Ovary (tissue), 9 donors: Measurements from ENCODE around the gene ANO2. TPM values are rescaled to one million over a fixed set of nuclear protein-coding genes. Genes with fewer than 3 reads are reported as not detected.

Experiments
- DNase-seq, 5 donors: peaks; one replicate each; pipeline ENCODE4 v3.0.0-alpha.2; 2019 to 2020
- H3K27ac ChIP-seq, 2 donors: fragments of 200-600 bp; one replicate each; pipeline versions ENCODE4 v1.5.1 to v1.8.0; 2019 to 2022
- H3K27me3 ChIP-seq: fragments of 200-600 bp; one replicate; pipeline ENCODE4 v1.8.0; 2022
- H3K36me3 ChIP-seq: fragments of 200-600 bp; sonication (generic); one replicate; pipeline ENCODE4 v1.5.1; 2019
- H3K4me1 ChIP-seq: one replicate; pipeline ENCODE4 v1.8.1; 2013; ENCODE audit warnings: mild to moderate bottlenecking, moderate library complexity; ENCODE audit not compliant: insufficient read depth
- H3K4me3 ChIP-seq: fragments of 200-600 bp; sonication (generic); one replicate; pipeline ENCODE4 v1.5.1; 2017
- H3K9me3 ChIP-seq, 2 donors: fragments of 200-600 bp in 1 of 2; sonication (generic) in 1 of 2; one replicate each; pipeline versions ENCODE4 v1.5.1 to v1.8.1; 2013 to 2019; ENCODE audit warnings: mild to moderate bottlenecking in 1 of 2, moderate library complexity in 1 of 2
- CTCF ChIP-seq, 3 donors: fragments of 450-650 bp in 2 of 3; fragments of 200-600 bp in 1 of 3; IDR thresholded peaks; one replicate each; pipeline versions ENCODE4 v1.5.1 to v1.8.0; 2016 to 2022; ENCODE audit warnings: antibody characterized with exemption in 3 of 3, mild to moderate bottlenecking in 1 of 3
- EP300 ChIP-seq: sonication (generic); formaldehyde crosslinking; IDR thresholded peaks from one replicate; pipeline ENCODE4 v1.6.1; 2017; ENCODE audit warnings: antibody characterized with exemption
- POLR2A ChIP-seq: fragments of 450-650 bp; IDR thresholded peaks from one replicate; pipeline ENCODE4 v1.6.1; 2017; ENCODE audit warnings: antibody characterized with exemption, mild to moderate bottlenecking, moderate library complexity
- WGBS, 3 donors: extraction: QIAGEN DNeasy Blood & Tissue Kit in 1 of 3; methylation state at CpG; one replicate each; pipeline versions ENCODE4 v1.1.5 to v1.1.7; 2013 to 2017; 5-methylcytosine and 5-hydroxymethylcytosine counted together
- intact Hi-C, 4 donors: fragments of 100-400 bp; cut with DNase I; formaldehyde crosslinking; loops; one replicate each; pipeline versions ENCODE4 v1.11.0 to v1.15.1; 2022 to 2023
- polyA plus RNA-seq, 2 donors: library from polyadenylated mRNA; stranded (reverse); fragments of 200-250 nt in 1 of 2; fragments of 350-450 nt in 1 of 2; fragmentation: Illumina TruSeq in 1 of 2; extraction: RNeasy Lipid Tissue Mini Kit (QIAGEN cat#74804) in 1 of 2; gene quantifications; one replicate each; pipeline ENCODE4 v1.2.3, GENCODE V29; 2013 to 2014
- total RNA-seq, 7 donors: library from RNA; depleted of rRNA in 2 of 7; stranded (reverse); fragments of >200 nt in 2 of 7; fragmentation: NEBNext Ultra II Directional in 3 of 7; extraction: Animal tissue kit (Norgen Biotek cat#: 25700) in 3 of 7; gene quantifications; one replicate each; pipeline versions ENCODE4 v1.1.0 to v1.2.4, GENCODE V29; 2016 to 2023
- donor health status: DM: no; HTN: no; CAD: no; lungs with moderate emphysema.
- donor health status: DM: no; HTN: no; CAD: no.
- donor health status: Bipolar disorder and iron deficiency.
- donor health status: DM: yes; HTN: yes; CAD: no.
- donor health status: DM: no; HTN: no; CAD: no.
- donor health status: DM: yes; HTN: yes; CAD: no.

ANO2 gene
- total and polyA plus RNA-seq, 9 donors, result 3.0 to 6.7 (median 3.3) TPM

DNA sequence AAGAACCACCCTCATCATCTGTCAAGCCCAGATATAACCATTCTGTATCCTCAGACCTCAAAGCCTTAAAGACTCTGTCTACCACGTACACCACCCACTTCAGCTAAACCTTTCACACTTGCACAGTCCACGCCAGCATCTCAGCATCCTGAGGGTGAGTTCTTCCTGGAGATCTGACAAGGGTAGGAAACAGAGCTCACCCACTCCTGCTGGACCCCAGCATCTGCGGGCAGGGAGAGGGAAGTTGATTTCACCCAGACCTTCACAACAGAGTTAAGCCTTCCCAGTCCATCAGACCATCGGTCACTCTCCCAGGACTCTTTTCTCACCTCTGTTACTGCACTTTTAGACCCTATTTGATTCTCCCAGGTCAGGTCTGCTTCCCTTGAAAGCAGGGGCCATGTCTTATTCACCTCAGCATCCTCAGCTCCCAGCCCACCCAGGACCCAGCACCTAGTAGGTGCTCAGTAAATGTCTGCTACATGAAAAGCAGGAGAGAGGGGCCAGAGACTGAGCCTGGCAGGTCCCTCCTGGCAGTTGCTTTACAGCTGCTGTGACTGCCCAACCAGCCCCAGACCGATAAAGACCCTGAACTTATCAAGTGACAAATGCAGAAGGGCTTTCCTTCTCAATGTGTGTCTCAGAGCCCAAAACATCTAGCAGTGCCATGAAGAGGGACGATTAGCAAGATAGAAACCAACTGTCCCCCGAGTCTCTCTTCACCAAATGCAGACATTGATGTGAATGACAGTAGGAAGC is 34.1 kb downstream of the ANO2 start:
- intact Hi-C loops, result no loop called here
- no peak overlapping the region for H3K27ac ChIP-seq
- 80 to 86% (median 83%) methylated on average over 7 of the region's 7 CpGs for WGBS, 3 donors
- H3K9me3 ChIP-seq, result no peaks in the 10 kb centered on the region
- H3K36me3 ChIP-seq, result no peaks in the 10 kb centered on the region
- H3K27me3 ChIP-seq, result no peaks in the 10 kb centered on the region
- no peaks in the 10 kb centered on the region for H3K4me1 ChIP-seq
- no peak overlapping the region for H3K4me3 ChIP-seq
- DNase-seq, result no peak
- TF ChIP-seq POLR2A (no peak), EP300 (no peak), CTCF (IDR thresholded peaks at IDR 0.05) (no peak)

DNA sequence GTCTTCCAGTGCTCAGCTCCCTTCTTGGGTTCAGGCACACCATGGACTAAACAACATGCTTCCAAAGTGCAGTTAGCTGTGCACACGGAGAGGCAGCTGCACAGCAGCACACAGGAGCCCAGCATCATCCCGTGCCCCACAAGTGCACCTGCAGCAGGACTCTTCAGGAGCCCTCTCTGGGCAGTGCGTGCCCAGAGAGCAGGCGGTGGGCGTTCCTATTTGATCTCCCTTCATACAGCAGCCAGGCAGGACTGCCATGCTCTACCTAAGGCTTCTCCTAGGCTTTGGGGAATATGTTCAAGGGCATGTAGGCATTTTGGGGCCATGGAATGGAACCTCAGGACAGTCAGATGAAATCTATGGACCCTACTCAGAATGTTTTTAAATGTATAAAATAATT is 35.5 kb downstream of the ANO2 start:
- Histone ChIP-seq H3K4me1 (no peaks in the 10 kb centered on the region), H3K9me3 (no peaks in the 10 kb centered on the region), H3K4me3 (no peak overlapping the region), H3K36me3 (no peaks in the 10 kb centered on the region), H3K27me3 (no peaks in the 10 kb centered on the region), H3K27ac (no peak overlapping the region)
- no peak for DNase-seq
- TF ChIP-seq EP300 (no peak), POLR2A (no peak), CTCF (IDR thresholded peaks at IDR 0.05) (no peak)
- intact Hi-C loops, result no loop called here
- 85 to 86% (median 86%) methylated on average over 5 of the region's 5 CpGs for WGBS, 3 donors

- Histone ChIP-seq H3K4me1 (no peaks in the 10 kb centered on the region), H3K27me3 (no peaks in the 10 kb centered on the region), H3K27ac (no peak overlapping the region), H3K36me3 (no peaks in the 10 kb centered on the region), H3K4me3 (no peak overlapping the region), H3K9me3 (no peaks in the 10 kb centered on the region)
- TF ChIP-seq CTCF (IDR thresholded peaks at IDR 0.05), result no peak
- intact Hi-C loops, result no loop called here
- 74 to 81% (median 76%) methylated on average over 7 of the region's 7 CpGs for WGBS, 3 donors
- DNase-seq, result no peak
Measured at GRCh38 chr12:5908251-5908650, 36.8 kb downstream of the ANO2 start.

DNA sequence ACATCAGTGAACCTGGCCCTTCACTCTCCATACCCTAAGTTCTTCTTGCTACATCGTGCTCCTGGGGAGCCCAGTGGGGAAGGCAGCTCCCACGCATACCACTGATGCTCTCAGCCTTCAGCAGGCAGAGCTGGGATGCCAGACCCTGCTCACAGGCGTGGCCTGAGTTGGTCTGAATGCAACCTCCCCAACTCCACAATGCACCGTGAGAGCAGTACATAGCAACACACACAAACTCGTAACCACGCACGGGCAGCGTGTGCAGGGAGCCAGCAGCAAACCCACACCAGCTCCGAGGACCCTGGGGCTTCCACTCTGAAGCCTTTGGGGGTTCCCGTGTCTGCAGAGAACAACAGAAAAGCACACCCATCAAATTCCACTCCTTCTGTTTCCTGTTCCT is 37.3 kb downstream of the ANO2 start:
- intact Hi-C loops, result no loop called here
- DNase-seq, result no peak

More for the DNA sequence above, 37.3 kb downstream of the ANO2 start:
- H3K27me3 ChIP-seq, result no peaks in the 10 kb centered on the region
- no peaks in the 10 kb centered on the region for H3K4me1 ChIP-seq
- H3K9me3 ChIP-seq, result no peaks in the 10 kb centered on the region
- H3K27ac ChIP-seq, result no peak overlapping the region
- H3K4me3 ChIP-seq, result no peak overlapping the region
- TF ChIP-seq EP300, result no peak
- TF ChIP-seq POLR2A, result no peak
- TF ChIP-seq CTCF (IDR thresholded peaks at IDR 0.05), result no peak
- no peaks in the 10 kb centered on the region for H3K36me3 ChIP-seq
- WGBS, 3 donors, result 29 to 33% (median 31%) methylated on average over 10 of the region's 10 CpGs
